ENCODE data around the gene ZFYVE9. TPM values are rescaled to one million over a fixed set of nuclear protein-coding genes. Genes with fewer than 3 reads are reported as not detected.
A peak's percentile ranks its signal among the peaks of the same experiment; 100 is the strongest.

The ZFYVE9 gene
- total and polyA plus RNA-seq, 9 of the 15 experiments (the other 6 are each of a cell fraction or from before 2014, with no cell fraction given) = 0.52 to 14.4 (median 8.9) TPM

DNA sequence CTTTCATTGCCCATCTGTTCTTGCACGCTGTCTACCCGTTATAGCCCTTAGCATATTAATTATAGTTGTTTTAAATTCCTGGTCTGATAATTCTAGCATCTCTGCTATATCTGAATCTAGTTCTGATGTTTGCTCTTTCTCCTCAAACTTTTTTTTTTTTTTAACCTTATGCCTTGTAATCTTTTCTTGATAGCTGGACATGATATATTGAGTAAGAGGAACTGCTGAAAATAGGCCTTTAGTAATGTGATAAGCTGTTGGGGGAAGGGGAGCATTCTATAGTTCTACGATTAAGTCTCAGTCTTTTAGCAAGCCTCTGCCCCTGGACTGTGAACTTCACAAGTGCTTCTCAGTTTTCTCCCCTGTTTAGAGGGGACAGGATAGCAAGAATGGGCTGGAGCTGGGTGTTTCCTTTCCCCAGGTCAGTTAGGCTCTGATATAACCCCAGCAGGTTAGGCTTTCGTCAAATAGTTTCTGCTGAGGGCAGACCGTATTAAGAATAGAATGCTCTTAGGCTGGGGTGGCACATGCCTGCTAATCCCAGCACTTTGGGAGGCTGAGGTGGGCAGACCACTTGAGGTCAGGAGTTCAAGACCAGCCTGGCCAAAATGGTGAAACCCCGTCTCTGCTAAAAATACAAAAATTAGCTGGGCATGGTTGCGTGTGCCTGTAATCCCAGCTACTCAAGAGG is 62.2 kb downstream of the ZFYVE9 start (continued):
- TF ChIP-seq, protein P1, sequence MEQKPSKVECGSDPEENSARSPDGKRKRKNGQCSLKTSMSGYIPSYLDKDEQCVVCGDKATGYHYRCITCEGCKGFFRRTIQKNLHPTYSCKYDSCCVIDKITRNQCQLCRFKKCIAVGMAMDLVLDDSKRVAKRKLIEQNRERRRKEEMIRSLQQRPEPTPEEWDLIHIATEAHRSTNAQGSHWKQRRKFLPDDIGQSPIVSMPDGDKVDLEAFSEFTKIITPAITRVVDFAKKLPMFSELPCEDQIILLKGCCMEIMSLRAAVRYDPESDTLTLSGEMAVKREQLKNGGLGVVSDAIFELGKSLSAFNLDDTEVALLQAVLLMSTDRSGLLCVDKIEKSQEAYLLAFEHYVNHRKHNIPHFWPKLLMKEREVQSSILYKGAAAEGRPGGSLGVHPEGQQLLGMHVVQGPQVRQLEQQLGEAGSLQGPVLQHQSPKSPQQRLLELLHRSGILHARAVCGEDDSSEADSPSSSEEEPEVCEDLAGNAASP (IDR thresholded peaks at IDR 0.05) = no peak
- TF ChIP-seq ZNF780A (CRISPR knock-in tag; IDR thresholded peaks at IDR 0.05) = no peak
- peak; percentile 74 for TF ChIP-seq CEBPB (tag; IDR thresholded peaks at IDR 0.05)
- TF ChIP-seq ZFPM2 (CRISPR knock-in tag; IDR thresholded peaks at IDR 0.05) = no peak
- peak; percentile 38; the same call in 1 of the 2 replicates for TF ChIP-seq ZFX (CRISPR knock-in tag; IDR thresholded peaks at IDR 0.05)
- no peak for TF ChIP-seq KLF1 (tag; IDR thresholded peaks at IDR 0.05)
- TF ChIP-seq, protein P2, sequence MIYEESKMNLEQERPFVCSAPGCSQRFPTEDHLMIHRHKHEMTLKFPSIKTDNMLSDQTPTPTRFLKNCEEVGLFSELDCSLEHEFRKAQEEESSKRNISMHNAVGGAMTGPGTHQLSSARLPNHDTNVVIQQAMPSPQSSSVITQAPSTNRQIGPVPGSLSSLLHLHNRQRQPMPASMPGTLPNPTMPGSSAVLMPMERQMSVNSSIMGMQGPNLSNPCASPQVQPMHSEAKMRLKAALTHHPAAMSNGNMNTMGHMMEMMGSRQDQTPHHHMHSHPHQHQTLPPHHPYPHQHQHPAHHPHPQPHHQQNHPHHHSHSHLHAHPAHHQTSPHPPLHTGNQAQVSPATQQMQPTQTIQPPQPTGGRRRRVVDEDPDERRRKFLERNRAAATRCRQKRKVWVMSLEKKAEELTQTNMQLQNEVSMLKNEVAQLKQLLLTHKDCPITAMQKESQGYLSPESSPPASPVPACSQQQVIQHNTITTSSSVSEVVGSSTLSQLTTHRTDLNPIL (CRISPR knock-in tag; IDR thresholded peaks at IDR 0.05) = no peak
- no peak for TF ChIP-seq RUNX1 (IDR thresholded peaks at IDR 0.05; ENCODE audit: low read depth)
- TF ChIP-seq TEAD4 (IDR thresholded peaks at IDR 0.05; ENCODE audit: low read length) = peak; percentile 68; the same call in 1 of the 2 replicates
- TF ChIP-seq TEAD4 (CRISPR knock-in tag; IDR thresholded peaks at IDR 0.05; ENCODE audit: borderline replicate concordance) = no peak
- no peak for TF ChIP-seq ZNF239 (CRISPR knock-in tag; IDR thresholded peaks at IDR 0.05)
- TF ChIP-seq KAT2B (IDR thresholded peaks at IDR 0.05; ENCODE audit: low read depth, low read length) = no peak
- no peak for TF ChIP-seq EZH2 (IDR thresholded peaks at IDR 0.05; ENCODE audit: borderline replicate concordance, low read depth, low read length)
- TF ChIP-seq, protein P3, sequence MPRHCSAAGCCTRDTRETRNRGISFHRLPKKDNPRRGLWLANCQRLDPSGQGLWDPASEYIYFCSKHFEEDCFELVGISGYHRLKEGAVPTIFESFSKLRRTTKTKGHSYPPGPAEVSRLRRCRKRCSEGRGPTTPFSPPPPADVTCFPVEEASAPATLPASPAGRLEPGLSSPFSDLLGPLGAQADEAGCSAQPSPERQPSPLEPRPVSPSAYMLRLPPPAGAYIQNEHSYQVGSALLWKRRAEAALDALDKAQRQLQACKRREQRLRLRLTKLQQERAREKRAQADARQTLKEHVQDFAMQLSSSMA (CRISPR knock-in tag; IDR thresholded peaks at IDR 0.05) = no peak
- TF ChIP-seq ZNF445 (CRISPR knock-in tag; IDR thresholded peaks at IDR 0.05; ENCODE audit: low read depth) = no peak
- no peak for TF ChIP-seq RBM15 (IDR thresholded peaks at IDR 0.05; ENCODE audit: insufficient read depth, low read length)
- TF ChIP-seq, protein P4, sequence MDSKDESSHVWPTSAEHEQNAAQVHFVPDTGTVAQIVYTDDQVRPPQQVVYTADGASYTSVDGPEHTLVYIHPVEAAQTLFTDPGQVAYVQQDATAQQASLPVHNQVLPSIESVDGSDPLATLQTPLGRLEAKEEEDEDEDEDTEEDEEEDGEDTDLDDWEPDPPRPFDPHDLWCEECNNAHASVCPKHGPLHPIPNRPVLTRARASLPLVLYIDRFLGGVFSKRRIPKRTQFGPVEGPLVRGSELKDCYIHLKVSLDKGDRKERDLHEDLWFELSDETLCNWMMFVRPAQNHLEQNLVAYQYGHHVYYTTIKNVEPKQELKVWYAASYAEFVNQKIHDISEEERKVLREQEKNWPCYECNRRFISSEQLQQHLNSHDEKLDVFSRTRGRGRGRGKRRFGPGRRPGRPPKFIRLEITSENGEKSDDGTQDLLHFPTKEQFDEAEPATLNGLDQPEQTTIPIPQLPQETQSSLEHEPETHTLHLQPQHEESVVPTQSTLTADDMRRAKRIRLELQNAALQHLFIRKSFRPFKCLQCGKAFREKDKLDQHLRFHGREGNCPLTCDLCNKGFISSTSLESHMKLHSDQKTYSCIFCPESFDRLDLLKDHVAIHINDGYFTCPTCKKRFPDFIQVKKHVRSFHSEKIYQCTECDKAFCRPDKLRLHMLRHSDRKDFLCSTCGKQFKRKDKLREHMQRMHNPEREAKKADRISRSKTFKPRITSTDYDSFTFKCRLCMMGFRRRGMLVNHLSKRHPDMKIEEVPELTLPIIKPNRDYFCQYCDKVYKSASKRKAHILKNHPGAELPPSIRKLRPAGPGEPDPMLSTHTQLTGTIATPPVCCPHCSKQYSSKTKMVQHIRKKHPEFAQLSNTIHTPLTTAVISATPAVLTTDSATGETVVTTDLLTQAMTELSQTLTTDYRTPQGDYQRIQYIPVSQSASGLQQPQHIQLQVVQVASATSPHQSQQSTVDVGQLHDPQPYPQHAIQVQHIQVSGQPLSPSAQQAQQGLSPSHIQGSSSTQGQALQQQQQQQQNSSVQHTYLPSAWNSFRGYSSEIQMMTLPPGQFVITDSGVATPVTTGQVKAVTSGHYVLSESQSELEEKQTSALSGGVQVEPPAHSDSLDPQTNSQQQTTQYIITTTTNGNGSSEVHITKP (IDR thresholded peaks at IDR 0.05; ENCODE audit: partially characterized antibody) = no peak
- no peak for TF ChIP-seq PHF20 (IDR thresholded peaks at IDR 0.05; ENCODE audit: partially characterized antibody)
- TF ChIP-seq ZNF24 (IDR thresholded peaks at IDR 0.05) = no peak
- TF ChIP-seq NFIC (IDR thresholded peaks at IDR 0.05) = no peak
- no peak for TF ChIP-seq NFE2 (IDR thresholded peaks at IDR 0.05; ENCODE audit: low read depth)
- TF ChIP-seq PCBP1 (IDR thresholded peaks at IDR 0.05; ENCODE audit: low read depth, low read length, poor library complexity, severe bottlenecking) = no peak
- TF ChIP-seq ZNF384 (IDR thresholded peaks at IDR 0.05; ENCODE audit: low read depth, low read length) = peak; percentile 90
- peak; percentile 45; the same call in 1 of the 2 replicates for TF ChIP-seq KLF16 (IDR thresholded peaks at IDR 0.05)

Data from K562 (cell line).